ENCODE measurements around the gene LZTS2. TPM values are rescaled to one million over a fixed set of nuclear protein-coding genes. Genes with fewer than 3 reads are reported as not detected.

LZTS2 gene
- total and polyA plus RNA-seq, 2 of the 4 experiments (the other 2 are of a cell fraction), result 19.2 to 101 TPM

DNA sequence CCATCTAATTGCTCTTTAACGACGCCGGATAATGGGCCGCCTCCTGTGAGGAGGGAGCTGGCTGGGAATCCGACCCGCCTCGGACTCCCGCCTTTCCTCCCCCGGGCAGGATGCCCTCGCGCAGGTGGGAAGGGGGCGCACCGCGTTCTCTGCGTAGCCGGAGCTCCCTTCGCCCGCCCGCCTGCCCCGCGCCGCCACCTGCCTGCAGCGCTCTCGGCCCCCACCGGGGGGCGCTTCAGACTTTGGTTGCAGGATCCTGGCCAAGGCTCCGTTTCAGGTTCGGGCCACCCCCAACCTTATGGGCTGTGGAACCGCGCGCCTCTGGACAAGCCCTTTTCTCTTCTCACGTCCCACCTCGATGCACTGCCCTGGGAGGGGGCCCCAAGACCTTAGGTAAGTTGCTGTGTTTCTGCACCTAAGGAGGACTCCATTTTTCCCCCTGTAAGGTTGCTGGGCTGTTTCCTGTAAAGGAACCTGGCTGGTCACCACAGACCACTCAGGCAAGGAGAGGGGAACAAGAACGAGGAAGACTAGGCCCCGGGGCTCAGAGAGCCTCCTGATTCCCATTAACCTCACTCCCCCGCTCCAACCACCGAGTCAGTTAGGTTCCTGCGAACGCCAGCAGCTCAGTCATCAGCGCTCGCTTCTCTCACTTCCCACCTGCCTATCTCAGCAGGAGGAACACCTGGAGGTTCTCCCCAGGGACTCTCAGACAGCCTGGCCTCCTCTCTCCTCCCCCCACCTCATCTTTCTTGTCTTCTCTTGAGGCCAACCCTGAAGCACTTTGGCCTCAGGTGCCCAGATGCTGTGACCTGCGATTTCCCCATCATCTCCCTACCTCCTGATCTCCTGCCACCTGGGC, 50.8 kb downstream of the LZTS2 start:
- BruUV-seq (replicated peaks), result no TSS peak
- Histone ChIP-seq H2BK20ac (ENCODE audit: low read depth, low read length) (no peak overlapping the region), H4K91ac (ENCODE audit: insufficient read depth, low read depth, low read length) (no peak overlapping the region), H2AK5ac (ENCODE audit: low read depth, low read length) (peak overlapping the region; percentile 11; the same call in 1 of the 2 replicates), H2BK5ac (ENCODE audit: low read depth, low read length, poor library complexity, severe bottlenecking) (no peak overlapping the region), H3K4me3 (ENCODE audit: insufficient read depth, low read depth, low read length) (peak overlapping the region; percentile 29; the same call in 1 of the 2 replicates), H3K4ac (ENCODE audit: low read depth, low read length) (no peak overlapping the region), H2BK120ac (ENCODE audit: low read depth, low read length) (no peak overlapping the region), H3K4me2 (ENCODE audit: low read depth, low read length) (peak overlapping the region; percentile 82), H2AK9ac (replicated peaks; ENCODE audit: low read depth, low read length, poor library complexity) (no peak overlapping the region), H3K9me3 (ENCODE audit: control insufficient read depth, insufficient read depth, low read length) (no peaks in the 10 kb centered on the region), H3K36me3 (ENCODE audit: control insufficient read depth, insufficient read depth, low read length) (no peaks in the 10 kb centered on the region), H3K23ac (ENCODE audit: low read depth, low read length) (no peak overlapping the region; the same call in 1 of the 2 replicates), H3K9me1 (ENCODE audit: insufficient read depth, low read length) (peaks cover 4% of the 10 kb centered on the region; the same call in 1 of the 2 replicates), H3K18ac (ENCODE audit: low read depth, low read length) (no peak overlapping the region), H3K4me1 (ENCODE audit: control insufficient read depth, insufficient read depth, low read length) (peaks cover 11% of the 10 kb centered on the region), H4K8ac (ENCODE audit: low read depth in 2 of 2, low read length in 2 of 2) (0 out of 4 replicates have a peak overlapping the region, but pooled peaks of 1 of the 2 experiments have one; percentile 11), H2AFZ (replicated peaks; ENCODE audit: low read length, poor library complexity) (peak overlapping the region; percentile 86), H3K27me3 (ENCODE audit: control insufficient read depth, insufficient read depth, low read length) (peaks cover 19% of the 10 kb centered on the region), H4K5ac (ENCODE audit: low read depth, low read length) (no peak overlapping the region), H3K56ac (ENCODE audit: extremely low read depth, insufficient read depth, low read length) (no peak overlapping the region), H3K79me1 (ENCODE audit: low read depth in 1 of 2, low read length in 2 of 2) (peaks cover 4 to 9% of the 10 kb centered on the region in 2 experiments; a peak in 3 of 4 replicates), H3K14ac (replicated peaks; ENCODE audit: low read depth, low read length) (no peak overlapping the region; the same call in 1 of the 2 replicates), H3K9ac (ENCODE audit: low read depth, low read length) (no peak overlapping the region; the same call in 1 of the 2 replicates), H3K27ac (ENCODE audit: insufficient read depth, low read length) (no peak overlapping the region), H4K20me1 (ENCODE audit: insufficient read depth, low read length) (no peaks in the 10 kb centered on the region), H2BK15ac (ENCODE audit: low read depth, low read length) (no peak overlapping the region)
- in situ Hi-C loops (cut with MboI; ENCODE audit: low sequenced_read_pairs), result no loop called here
- WGBS, 2 experiments (ENCODE audit: extremely low coverage in 2 of 2, insufficient read length in 1 of 2), result no CpG with 5 or more reads among the region's 42 CpGs
- DNase-seq (no peak), ATAC-seq (ENCODE audit: low read depth) (peak; percentile 77)
- dilution Hi-C loops (cut with HindIII; ENCODE audit: low sequenced_read_pairs, unreplicated experiment), result no loop called here
- intact Hi-C loops (cut with micrococcal nuclease), result no loop called here
- TF ChIP-seq NFE2L2 (IDR thresholded peaks at IDR 0.05; ENCODE audit: low read depth, low read length) (no peak), CHD1 (IDR thresholded peaks at IDR 0.05; ENCODE audit: low read depth, low read length) (no peak), SMC3 (IDR thresholded peaks at IDR 0.05; ENCODE audit: low read depth, low read length) (peak; percentile 59; the same call in 1 of the 2 replicates), RAD21 (IDR thresholded peaks at IDR 0.05; ENCODE audit: low read length) (peak; percentile 62)
- TF ChIP-seq, protein P1, sequence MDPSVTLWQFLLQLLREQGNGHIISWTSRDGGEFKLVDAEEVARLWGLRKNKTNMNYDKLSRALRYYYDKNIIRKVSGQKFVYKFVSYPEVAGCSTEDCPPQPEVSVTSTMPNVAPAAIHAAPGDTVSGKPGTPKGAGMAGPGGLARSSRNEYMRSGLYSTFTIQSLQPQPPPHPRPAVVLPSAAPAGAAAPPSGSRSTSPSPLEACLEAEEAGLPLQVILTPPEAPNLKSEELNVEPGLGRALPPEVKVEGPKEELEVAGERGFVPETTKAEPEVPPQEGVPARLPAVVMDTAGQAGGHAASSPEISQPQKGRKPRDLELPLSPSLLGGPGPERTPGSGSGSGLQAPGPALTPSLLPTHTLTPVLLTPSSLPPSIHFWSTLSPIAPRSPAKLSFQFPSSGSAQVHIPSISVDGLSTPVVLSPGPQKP (IDR thresholded peaks at IDR 0.05; ENCODE audit: borderline replicate concordance, low read depth, low read length), result no peak
- TF ChIP-seq, protein P2, sequence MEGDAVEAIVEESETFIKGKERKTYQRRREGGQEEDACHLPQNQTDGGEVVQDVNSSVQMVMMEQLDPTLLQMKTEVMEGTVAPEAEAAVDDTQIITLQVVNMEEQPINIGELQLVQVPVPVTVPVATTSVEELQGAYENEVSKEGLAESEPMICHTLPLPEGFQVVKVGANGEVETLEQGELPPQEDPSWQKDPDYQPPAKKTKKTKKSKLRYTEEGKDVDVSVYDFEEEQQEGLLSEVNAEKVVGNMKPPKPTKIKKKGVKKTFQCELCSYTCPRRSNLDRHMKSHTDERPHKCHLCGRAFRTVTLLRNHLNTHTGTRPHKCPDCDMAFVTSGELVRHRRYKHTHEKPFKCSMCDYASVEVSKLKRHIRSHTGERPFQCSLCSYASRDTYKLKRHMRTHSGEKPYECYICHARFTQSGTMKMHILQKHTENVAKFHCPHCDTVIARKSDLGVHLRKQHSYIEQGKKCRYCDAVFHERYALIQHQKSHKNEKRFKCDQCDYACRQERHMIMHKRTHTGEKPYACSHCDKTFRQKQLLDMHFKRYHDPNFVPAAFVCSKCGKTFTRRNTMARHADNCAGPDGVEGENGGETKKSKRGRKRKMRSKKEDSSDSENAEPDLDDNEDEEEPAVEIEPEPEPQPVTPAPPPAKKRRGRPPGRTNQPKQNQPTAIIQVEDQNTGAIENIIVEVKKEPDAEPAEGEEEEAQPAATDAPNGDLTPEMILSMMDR (conservative IDR thresholded peaks at IDR 0.05; ENCODE audit: low read depth, low read length), result peak; percentile 79
- ChIA-PET POLR2A (ENCODE audit: unreplicated experiment) (no interaction called here), CTCF (interaction anchor here (0.5 to 3.2 kb wide), 9 partner anchors 9 to 205 kb away, joined by 3 to 15 read pairs (median 7); partner anchors contain the start of gene KAZALD1)

All from IMR-90 (cell line).